Mesendoderm (in vitro differentiated cells): ENCODE results near the gene RASSF6.
A peak's percentile ranks its signal among the peaks of the same experiment; 100 is the strongest.

ENCODE experiments used
- DNase-seq: peaks from one replicate; pipeline ENCODE4 v3.0.0; 2013
- H2AK5ac ChIP-seq: 2 replicates; pipeline ENCODE4 v1.6.1; 2013; ENCODE audit warnings: low read length, inconsistent platforms
- H2BK120ac ChIP-seq: 2 replicates; pipeline ENCODE4 v1.6.1; 2013; ENCODE audit warnings: low read depth, mild to moderate bottlenecking, low read length, moderate library complexity, mixed read lengths
- H2BK15ac ChIP-seq: replicated peaks from 2 replicates; pipeline ENCODE4 v1.6.1; 2013; ENCODE audit warnings: low read depth, mild to moderate bottlenecking, moderate library complexity
- H2BK5ac ChIP-seq: 2 replicates; pipeline ENCODE4 v1.6.1; 2013; ENCODE audit warnings: low read length, inconsistent platforms
- H3K18ac ChIP-seq: 2 replicates; pipeline ENCODE4 v1.6.1; 2013; ENCODE audit warnings: mild to moderate bottlenecking, low read length, mixed read lengths
- H3K23ac ChIP-seq: one replicate; pipeline ENCODE4 v1.6.1; 2013; ENCODE audit warnings: low read length
- H3K27ac ChIP-seq: 2 replicates; pipeline ENCODE4 v1.5.1; 2013; ENCODE audit warnings: low read depth, mild to moderate bottlenecking, inconsistent platforms, low read length, moderate library complexity
- H3K27me3 ChIP-seq: 2 replicates; pipeline ENCODE4 v1.6.1; 2013; ENCODE audit warnings: low read length, control low read depth, mild to moderate bottlenecking, inconsistent platforms; ENCODE audit not compliant: insufficient read depth, poor library complexity
- H3K36me3 ChIP-seq: 2 replicates; pipeline ENCODE4 v1.6.1; 2013; ENCODE audit warnings: low read length, inconsistent platforms; ENCODE audit not compliant: control insufficient read depth, insufficient read depth
- H3K4ac ChIP-seq: one replicate; pipeline ENCODE4 v1.6.1; 2013; ENCODE audit warnings: low read depth, mild to moderate bottlenecking, low read length, moderate library complexity
- H3K4me1 ChIP-seq: 2 replicates; pipeline ENCODE4 v1.6.1; 2013; ENCODE audit warnings: low read depth, low read length, inconsistent platforms; ENCODE audit not compliant: control insufficient read depth
- H3K4me2 ChIP-seq: 2 replicates; pipeline ENCODE4 v1.6.1; 2013; ENCODE audit warnings: low read length
- H3K4me3 ChIP-seq: 2 replicates; pipeline ENCODE4 v1.5.1; 2013; ENCODE audit warnings: mild to moderate bottlenecking, low read length
- H3K56ac ChIP-seq: one replicate; pipeline ENCODE4 v1.6.1; 2013; ENCODE audit warnings: low read length
- H3K79me1 ChIP-seq: 2 replicates; pipeline ENCODE4 v1.6.1; 2013; ENCODE audit warnings: low read length, inconsistent platforms
- H3K79me2 ChIP-seq: 2 replicates; pipeline ENCODE4 v1.6.1; 2013; ENCODE audit warnings: mild to moderate bottlenecking, low read length; ENCODE audit not compliant: control insufficient read depth, insufficient read depth
- H3K9ac ChIP-seq: 2 replicates; pipeline ENCODE4 v1.6.1; 2013; ENCODE audit warnings: low read length, inconsistent platforms
- H4K5ac ChIP-seq: one replicate; pipeline ENCODE4 v1.6.1; 2013; ENCODE audit warnings: low read length
- H4K8ac ChIP-seq: one replicate; pipeline ENCODE4 v1.6.1; 2013; ENCODE audit warnings: low read depth, mild to moderate bottlenecking, control low read depth, low read length, moderate library complexity
- WGBS: extraction: QIAGEN DNeasy Blood & Tissue Kit; methylation state at CpG from one replicate; pipeline ENCODE4 v1.1.7; 2013; ENCODE audit warnings: low lambda C conversion rate, missing lambda C conversion rate; ENCODE audit not compliant: insufficient coverage; ENCODE audit errors: extremely low coverage; 5-methylcytosine and 5-hydroxymethylcytosine counted together

Gene RASSF6

GRCh38 chr4:73585345-73585744, 34.9 kb downstream of the RASSF6 start:
- Histone ChIP-seq H3K27me3 (no peaks in the 10 kb centered on the region), H3K4me2 (no peak overlapping the region), H2AK5ac (no peak overlapping the region), H3K79me2 (no peaks in the 10 kb centered on the region), H3K4ac (no peak overlapping the region), H3K79me1 (no peaks in the 10 kb centered on the region), H3K4me1 (no peaks in the 10 kb centered on the region), H3K18ac (no peak overlapping the region), H4K8ac (no peak overlapping the region), H3K56ac (no peak overlapping the region), H3K36me3 (no peaks in the 10 kb centered on the region), H3K23ac (no peak overlapping the region), H3K27ac (no peak overlapping the region), H3K4me3 (no peak overlapping the region), H2BK15ac (no peak overlapping the region), H4K5ac (no peak overlapping the region), H2BK120ac (no peak overlapping the region), H2BK5ac (no peak overlapping the region), H3K9ac (no peak overlapping the region)
- DNase-seq: no peak

DNA sequence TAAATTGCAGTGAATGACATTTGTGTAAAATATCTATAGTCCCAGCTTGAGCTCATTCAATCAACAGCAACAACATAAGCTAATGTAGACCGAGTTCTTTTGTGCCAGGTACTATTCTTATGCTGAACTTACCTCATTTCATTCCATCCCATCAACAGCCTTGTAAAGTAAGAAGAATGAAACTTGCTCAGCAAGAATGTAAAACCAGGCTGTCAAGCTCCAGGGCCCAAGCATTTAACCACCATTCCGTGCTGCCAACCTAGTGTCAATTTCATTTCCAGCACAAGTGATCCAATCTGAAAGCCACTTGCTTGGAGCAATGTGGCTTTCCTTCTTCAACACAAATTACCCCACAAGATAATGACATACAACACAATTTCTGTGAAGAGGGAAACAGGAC, 36.6 kb downstream of the RASSF6 start:
- H3K56ac ChIP-seq: no peak overlapping the region
- H2BK5ac ChIP-seq: no peak overlapping the region
- H3K4me2 ChIP-seq: no peak overlapping the region
- no peak overlapping the region for H4K8ac ChIP-seq
- no peaks in the 10 kb centered on the region for H3K36me3 ChIP-seq
- no peak overlapping the region for H3K27ac ChIP-seq
- H3K4ac ChIP-seq: no peak overlapping the region
- no peaks in the 10 kb centered on the region for H3K27me3 ChIP-seq
- H2BK15ac ChIP-seq: no peak overlapping the region
- DNase-seq: peak; percentile 30
- H2BK120ac ChIP-seq: no peak overlapping the region
- H3K79me2 ChIP-seq: no peaks in the 10 kb centered on the region
- no peak overlapping the region for H3K23ac ChIP-seq
- WGBS: no CpG with 5 or more reads among the region's 2 CpGs
- no peak overlapping the region for H2AK5ac ChIP-seq
- no peak overlapping the region for H3K18ac ChIP-seq
- H3K9ac ChIP-seq: no peak overlapping the region
- H4K5ac ChIP-seq: no peak overlapping the region
- no peaks in the 10 kb centered on the region for H3K79me1 ChIP-seq
- no peaks in the 10 kb centered on the region for H3K4me1 ChIP-seq
- no peak overlapping the region for H3K4me3 ChIP-seq

GRCh38 chr4:73577371-73577770, 42.9 kb downstream of the RASSF6 start:
- H4K8ac ChIP-seq: no peak overlapping the region
- no peak overlapping the region for H3K9ac ChIP-seq
- H2AK5ac ChIP-seq: no peak overlapping the region
- H3K4me3 ChIP-seq: no peak overlapping the region
- no peak overlapping the region for H3K27ac ChIP-seq
- no peak overlapping the region for H2BK15ac ChIP-seq
- H4K5ac ChIP-seq: no peak overlapping the region
- no peak overlapping the region for H3K18ac ChIP-seq
- no peak overlapping the region for H3K56ac ChIP-seq
- no peak overlapping the region for H3K4ac ChIP-seq
- no peak for DNase-seq
- no peaks in the 10 kb centered on the region for H3K79me1 ChIP-seq
- H3K36me3 ChIP-seq: no peaks in the 10 kb centered on the region
- no peak overlapping the region for H3K23ac ChIP-seq
- no peak overlapping the region for H3K4me2 ChIP-seq
- H3K79me2 ChIP-seq: no peaks in the 10 kb centered on the region
- no peaks in the 10 kb centered on the region for H3K27me3 ChIP-seq
- no peak overlapping the region for H2BK5ac ChIP-seq
- H3K4me1 ChIP-seq: no peaks in the 10 kb centered on the region
- H2BK120ac ChIP-seq: no peak overlapping the region

DNA sequence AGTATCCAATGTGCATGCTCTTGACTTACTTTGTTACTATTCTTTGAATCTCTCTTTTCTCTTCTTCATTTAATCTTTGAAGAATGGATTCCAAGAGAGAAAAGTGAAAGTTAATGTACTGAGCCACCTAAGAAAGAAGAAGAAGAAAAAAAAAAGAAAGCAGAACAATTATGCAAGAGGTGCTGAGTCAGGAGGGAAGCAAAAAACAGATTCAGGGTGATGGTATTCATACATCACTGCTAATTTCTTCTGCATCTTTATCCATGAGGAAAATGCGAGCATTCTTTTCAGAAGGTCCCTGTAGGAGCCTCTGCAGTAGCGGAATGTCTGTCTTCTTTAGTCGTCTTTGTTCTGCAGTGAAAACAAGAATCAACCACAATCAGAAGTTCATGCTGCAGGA, 43.9 kb downstream of the RASSF6 start:
- Histone ChIP-seq H4K5ac (no peak overlapping the region), H3K18ac (no peak overlapping the region), H4K8ac (no peak overlapping the region), H2AK5ac (no peak overlapping the region), H3K79me1 (no peaks in the 10 kb centered on the region), H3K4me3 (no peak overlapping the region), H3K9ac (no peak overlapping the region), H3K79me2 (no peaks in the 10 kb centered on the region), H3K27ac (no peak overlapping the region), H3K56ac (no peak overlapping the region), H2BK5ac (no peak overlapping the region), H3K23ac (no peak overlapping the region), H3K27me3 (no peaks in the 10 kb centered on the region), H2BK15ac (no peak overlapping the region), H3K4me1 (no peaks in the 10 kb centered on the region), H3K4ac (no peak overlapping the region), H3K4me2 (no peak overlapping the region), H2BK120ac (no peak overlapping the region), H3K36me3 (no peaks in the 10 kb centered on the region)
- no peak for DNase-seq
- no CpG with 5 or more reads among the region's 3 CpGs for WGBS

- Histone ChIP-seq H4K5ac (no peak overlapping the region), H3K79me2 (no peaks in the 10 kb centered on the region), H3K56ac (no peak overlapping the region), H3K4me1 (no peaks in the 10 kb centered on the region), H3K4ac (no peak overlapping the region), H3K9ac (no peak overlapping the region), H3K36me3 (no peaks in the 10 kb centered on the region), H2BK5ac (no peak overlapping the region), H3K4me3 (no peak overlapping the region), H3K4me2 (no peak overlapping the region), H3K18ac (no peak overlapping the region), H2BK15ac (no peak overlapping the region), H3K27ac (no peak overlapping the region), H3K27me3 (no peaks in the 10 kb centered on the region), H2BK120ac (no peak overlapping the region), H3K23ac (no peak overlapping the region), H4K8ac (no peak overlapping the region), H2AK5ac (no peak overlapping the region), H3K79me1 (no peaks in the 10 kb centered on the region)
- DNase-seq: no peak
Measured at GRCh38 chr4:73575660-73576059, 44.6 kb downstream of the RASSF6 start.

DNA sequence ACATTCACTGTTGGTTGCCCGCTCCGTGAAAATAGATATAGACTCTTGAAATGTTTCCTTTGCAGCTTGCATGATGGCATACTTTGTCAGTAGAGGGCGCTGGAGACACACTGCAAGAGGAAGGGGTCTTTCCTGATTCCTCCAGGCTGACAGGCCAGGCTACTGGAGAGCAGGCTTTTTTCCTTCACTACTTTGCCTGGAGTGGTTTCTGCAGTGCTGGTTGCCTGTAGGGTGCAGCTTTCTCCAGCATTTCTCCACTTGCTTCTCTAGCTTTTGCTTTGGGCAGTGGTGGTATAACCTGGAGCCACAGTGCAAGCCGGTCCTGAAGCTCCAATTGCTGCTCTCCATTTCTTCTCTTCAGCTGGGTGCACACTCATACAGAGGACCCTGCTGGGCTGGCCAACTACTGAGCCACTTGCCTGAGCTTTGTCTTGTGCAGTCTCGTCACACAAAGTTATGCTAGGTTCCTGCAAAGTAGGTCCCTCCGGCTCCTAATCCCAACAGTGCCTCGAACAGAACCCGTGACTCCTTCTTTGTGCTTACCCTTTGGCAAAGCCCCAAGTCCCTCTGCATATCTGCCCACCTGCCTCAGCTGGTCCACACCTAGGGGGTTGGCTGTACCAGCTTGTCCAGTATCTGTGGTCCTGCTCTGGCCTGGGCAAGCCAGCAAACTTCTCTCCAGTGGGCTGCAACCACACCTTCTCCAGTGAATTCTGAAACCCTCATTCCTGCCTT, 46.3 kb downstream of the RASSF6 start:
- Histone ChIP-seq H2AK5ac (peak overlapping the region; percentile 41), H3K27me3 (no peaks in the 10 kb centered on the region), H3K4ac (no peak overlapping the region), H2BK120ac (no peak overlapping the region), H3K9ac (no peak overlapping the region), H2BK5ac (no peak overlapping the region), H3K79me1 (no peaks in the 10 kb centered on the region), H3K4me3 (no peak overlapping the region), H3K23ac (no peak overlapping the region), H4K5ac (no peak overlapping the region), H3K18ac (no peak overlapping the region), H2BK15ac (no peak overlapping the region), H3K4me1 (no peaks in the 10 kb centered on the region), H3K79me2 (no peaks in the 10 kb centered on the region), H3K56ac (no peak overlapping the region), H3K36me3 (no peaks in the 10 kb centered on the region), H4K8ac (no peak overlapping the region), H3K27ac (no peak overlapping the region), H3K4me2 (no peak overlapping the region)
- WGBS: no CpG with 5 or more reads among the region's 8 CpGs
- peak; percentile 95 for DNase-seq
